Immature natural killer cell (primary cell): Measurements from ENCODE around the gene TMEM101. TPM values are rescaled to one million over a fixed set of nuclear protein-coding genes. Genes with fewer than 3 reads are reported as not detected.
"Not testable (repeated sequence)": the region's sequence is repeated elsewhere in the genome, so short reads cannot be mapped to it uniquely, and the experiment has no call there.

Source experiments
- DNase-seq, 3 donors: peaks; one replicate each; pipeline ENCODE4 v3.0.0; 2022; ENCODE audit warnings: mixed read lengths in 1 of 3
- H3K27ac Mint-ChIP-seq, 6 donors: one replicate each; pipeline ENCODE4 v1.8.0; 2020; ENCODE audit warnings: mixed read lengths in 6 of 6, mild to moderate bottlenecking in 5 of 6, inconsistent platforms in 4 of 6, moderate library complexity in 3 of 6
- H3K27me3 Mint-ChIP-seq, 3 donors: one replicate each; pipeline ENCODE4 v1.8.0; 2020 to 2021; ENCODE audit warnings: low read depth in 3 of 3, mild to moderate bottlenecking in 3 of 3, mixed read lengths in 3 of 3, moderate library complexity in 3 of 3, inconsistent platforms in 1 of 3
- H3K36me3 Mint-ChIP-seq, 3 donors: one replicate each; pipeline ENCODE4 v1.8.0; 2020; ENCODE audit warnings: mixed read lengths in 3 of 3, inconsistent platforms in 2 of 3, mild to moderate bottlenecking in 2 of 3
- H3K4me1 Mint-ChIP-seq, 2 donors: one replicate each; pipeline ENCODE4 v1.8.0; 2020; ENCODE audit warnings: inconsistent platforms in 2 of 2, mild to moderate bottlenecking in 2 of 2, mixed read lengths in 2 of 2, moderate library complexity in 1 of 2
- H3K4me3 Mint-ChIP-seq, 5 donors: one replicate each; pipeline ENCODE4 v1.8.0; 2020; ENCODE audit warnings: mild to moderate bottlenecking in 5 of 5, mixed read lengths in 5 of 5, inconsistent platforms in 3 of 5, moderate library complexity in 3 of 5
- H3K9me3 Mint-ChIP-seq, 6 donors: one replicate each; pipeline ENCODE4 v1.8.0; 2020; ENCODE audit warnings: mild to moderate bottlenecking in 6 of 6, mixed read lengths in 6 of 6, inconsistent platforms in 4 of 6, moderate library complexity in 3 of 6
- polyA plus RNA-seq, 3 donors: library from polyadenylated mRNA; unstranded; fragments of 300-500 nt; fragmentation: Illumina TruSeq; gene quantifications; one replicate each; pipeline ENCODE4 v1.2.3, GENCODE V29; 2021

Gene TMEM101
- polyA plus RNA-seq, 3 donors from 2014 or later: 31.6 to 40.3 (median 38.3) TPM

DNA sequence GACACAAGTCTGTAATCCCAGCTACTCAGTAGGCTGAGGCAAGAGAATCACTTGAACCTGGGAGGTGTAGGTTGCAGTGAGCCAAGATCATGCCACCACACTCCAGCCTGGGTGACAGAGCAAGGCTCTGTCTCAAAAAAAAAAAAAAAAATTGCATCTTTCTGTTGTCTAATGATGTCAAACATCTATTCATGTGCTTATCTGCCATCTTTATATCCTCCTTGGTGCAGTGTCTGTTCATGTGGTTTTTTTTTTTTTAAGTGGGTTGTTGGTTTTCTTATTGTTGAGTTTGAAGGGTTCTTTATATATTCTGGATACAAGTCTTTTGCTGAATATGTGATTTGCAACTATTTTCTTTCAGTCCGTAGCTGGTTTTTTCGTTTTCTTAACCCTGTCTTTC lies 43.3 kb downstream of the TMEM101 start:
- DNase-seq, H3K4me3 Mint-ChIP-seq, H3K27ac Mint-ChIP-seq, H3K4me1 Mint-ChIP-seq, H3K36me3 Mint-ChIP-seq, H3K9me3 Mint-ChIP-seq: not testable (repeated sequence)
- peaks cover 2 to 16% (median 6%) of the 10 kb centered on the region in 3 donors for H3K27me3 Mint-ChIP-seq

- no peaks in the 10 kb centered on the region for H3K4me1 Mint-ChIP-seq
- H3K4me3 Mint-ChIP-seq: no peak overlapping the region
- H3K27ac Mint-ChIP-seq: no peak overlapping the region
- H3K27me3 Mint-ChIP-seq: peaks cover 2 to 19% (median 6%) of the 10 kb centered on the region in 3 donors
- no peak for DNase-seq
- H3K36me3 Mint-ChIP-seq: no peaks in the 10 kb centered on the region
- H3K9me3 Mint-ChIP-seq: no peaks in the 10 kb centered on the region
Observed at GRCh38 chr17:43970366-43970765, 44.4 kb downstream of the TMEM101 start.

DNA sequence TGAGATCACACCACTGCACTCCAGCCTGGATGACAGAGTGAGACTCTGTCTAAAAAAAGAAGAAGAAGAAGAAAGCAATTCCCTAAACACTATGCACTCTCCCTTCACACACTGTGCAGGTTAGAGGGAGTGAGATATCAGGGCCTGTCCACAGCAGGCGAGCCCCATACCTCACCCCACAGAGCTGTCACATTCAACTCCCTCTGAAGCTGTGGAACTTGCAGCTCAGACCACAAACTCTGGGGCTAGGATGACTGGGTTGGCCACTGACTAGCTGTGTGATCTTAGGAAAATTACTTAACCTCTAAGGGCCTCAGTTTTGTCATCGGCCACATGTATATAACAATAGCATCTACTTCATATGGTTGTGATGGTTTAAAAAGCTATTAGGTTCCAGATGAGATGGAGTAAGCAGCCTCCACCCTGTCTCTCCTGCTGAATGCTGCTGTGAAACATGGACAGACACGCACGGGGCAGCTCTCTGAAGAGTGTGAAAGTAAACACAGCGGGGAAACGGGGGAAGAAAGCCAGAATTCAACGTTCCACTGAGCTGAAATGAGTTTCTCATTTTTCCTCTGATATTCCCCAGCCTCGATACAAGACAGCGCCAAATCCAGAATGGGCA lies 47.4 kb downstream of the TMEM101 start:
- Mint-ChIP-seq H3K27me3 (peaks cover 2 to 20% (median 5%) of the 10 kb centered on the region in 3 donors), H3K4me1 (no peaks in the 10 kb centered on the region), H3K27ac (no peak overlapping the region), H3K9me3 (no peaks in the 10 kb centered on the region), H3K36me3 (no peaks in the 10 kb centered on the region), H3K4me3 (no peak overlapping the region)
- no peak for DNase-seq

DNA sequence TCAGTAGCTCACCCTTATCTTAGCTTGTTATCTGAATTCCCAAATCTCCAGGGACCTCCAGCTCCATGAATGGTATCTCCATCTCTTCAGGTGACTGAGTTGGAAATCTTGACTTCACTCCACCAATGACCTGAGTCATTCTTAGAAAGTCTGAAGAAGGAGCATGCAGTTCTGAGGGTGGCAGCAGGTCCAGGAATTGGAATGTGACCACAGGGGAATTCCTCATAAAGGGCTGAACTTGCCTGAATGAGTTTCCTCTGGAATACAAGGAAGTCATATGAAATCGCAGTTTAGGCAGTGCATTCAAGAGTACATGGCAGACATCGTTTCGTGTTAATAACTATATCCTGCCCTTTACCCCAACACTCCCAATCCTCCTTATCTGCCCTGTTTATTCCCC lies 48.5 kb downstream of the TMEM101 start:
- Mint-ChIP-seq H3K4me1 (no peaks in the 10 kb centered on the region), H3K4me3 (no peak overlapping the region), H3K27ac (no peak overlapping the region), H3K36me3 (no peaks in the 10 kb centered on the region), H3K9me3 (peaks cover 0 to 2% (median 0%) of the 10 kb centered on the region in 6 donors), H3K27me3 (peaks cover 5 to 22% (median 5%) of the 10 kb centered on the region in 3 donors)
- DNase-seq: no peak

- Mint-ChIP-seq H3K4me3 (no peak overlapping the region), H3K4me1 (no peaks in the 10 kb centered on the region), H3K36me3 (no peaks in the 10 kb centered on the region), H3K9me3 (peaks cover 0 to 2% (median 0%) of the 10 kb centered on the region in 6 donors), H3K27me3 (peaks cover 1 to 12% (median 6%) of the 10 kb centered on the region in 3 donors), H3K27ac (no peak overlapping the region)
- DNase-seq: no peak
Observed at GRCh38 chr17:43962479-43962878, 52.3 kb downstream of the TMEM101 start.

GRCh38 chr17:43961954-43962353 lies 52.8 kb downstream of the TMEM101 start:
- no peak for DNase-seq
- peaks cover 1 to 12% (median 6%) of the 10 kb centered on the region in 3 donors for H3K27me3 Mint-ChIP-seq
- H3K4me3 Mint-ChIP-seq: no peak overlapping the region
- peaks cover 0 to 2% (median 0%) of the 10 kb centered on the region in 6 donors for H3K9me3 Mint-ChIP-seq
- H3K4me1 Mint-ChIP-seq: no peaks in the 10 kb centered on the region
- H3K36me3 Mint-ChIP-seq: no peaks in the 10 kb centered on the region
- no peak overlapping the region for H3K27ac Mint-ChIP-seq

DNA sequence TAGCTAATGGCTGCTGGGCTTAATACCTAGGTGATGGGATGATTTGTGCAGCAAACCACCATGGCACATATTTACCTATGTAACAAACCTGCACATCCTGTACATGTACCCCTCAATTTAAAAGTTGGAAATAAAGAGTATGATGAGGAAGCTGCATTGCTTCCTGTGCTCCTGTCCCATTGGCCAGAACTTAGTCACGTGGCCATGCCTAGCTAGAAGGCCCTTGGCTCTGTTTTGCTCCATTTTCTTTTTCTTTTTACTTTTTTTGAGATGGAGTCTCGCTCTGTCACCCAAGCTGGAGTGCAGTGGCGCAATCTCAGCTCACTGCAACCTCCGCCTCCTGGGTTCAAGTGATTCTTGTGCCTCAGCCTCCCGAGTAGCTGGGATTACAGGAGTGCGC lies 53.5 kb downstream of the TMEM101 start:
- not testable (repeated sequence) for H3K9me3 Mint-ChIP-seq, H3K27ac Mint-ChIP-seq, DNase-seq, H3K4me1 Mint-ChIP-seq, H3K36me3 Mint-ChIP-seq, H3K4me3 Mint-ChIP-seq
- peaks cover 1 to 12% (median 6%) of the 10 kb centered on the region in 3 donors for H3K27me3 Mint-ChIP-seq

Other genes with a start within 250 kb of the TMEM101 start
- 10 to 100 TPM in 2 of 3 donors, 1 to 10 TPM in 1; 9.1 to 13.6 (median 12.3) TPM for gene DUSP3, start 236.0 kb downstream of the TMEM101 start, polyA plus RNA-seq
- not detected for gene CFAP97D1, start 234.5 kb downstream of the TMEM101 start, polyA plus RNA-seq
- gene MPP3, start 181.8 kb downstream of the TMEM101 start, polyA plus RNA-seq: not detected
- not detected for gene CD300LG, start 167.8 kb downstream of the TMEM101 start, polyA plus RNA-seq
- under 1 TPM in 1 of 3 donors, not detected in 2; 0.55 TPM for gene MPP2, start 107.4 kb downstream of the TMEM101 start, polyA plus RNA-seq
- not detected for gene PPY, start 72.5 kb downstream of the TMEM101 start, polyA plus RNA-seq
- not detected for gene PYY, start 61.0 kb downstream of the TMEM101 start, polyA plus RNA-seq
- gene NAGS, start 10.3 kb downstream of the TMEM101 start, polyA plus RNA-seq: 1 to 10 TPM in 2 of 3 donors, under 1 TPM in 1; 0.75 to 1.9 (median 1.2) TPM
- 10 to 100 TPM; 56.5 to 82.6 (median 77.9) TPM for gene LSM12, start 51.7 kb upstream of the TMEM101 start, polyA plus RNA-seq
- gene G6PC3, start 55.8 kb upstream of the TMEM101 start, polyA plus RNA-seq: 10 to 100 TPM; 30.9 to 41.6 (median 31.5) TPM
- gene HDAC5, start 108.7 kb upstream of the TMEM101 start, polyA plus RNA-seq: 10 to 100 TPM; 12.0 to 28.7 (median 20.3) TPM
- 1 to 10 TPM in 1 of 3 donors, under 1 TPM in 1, not detected in 1; 0.22 to 1.0 TPM for gene HROB, start 127.0 kb upstream of the TMEM101 start, polyA plus RNA-seq
- under 1 TPM in 1 of 3 donors, not detected in 2; 0.27 TPM for gene ASB16, start 155.7 kb upstream of the TMEM101 start, polyA plus RNA-seq
- 10 to 100 TPM; 20.2 to 32.8 (median 26.5) TPM for gene TMUB2, start 172.0 kb upstream of the TMEM101 start, polyA plus RNA-seq
- 10 to 100 TPM in 1 of 3 donors, 1 to 10 TPM in 2; 5.1 to 11.9 (median 6.8) TPM for gene ATXN7L3, start 184.9 kb upstream of the TMEM101 start, polyA plus RNA-seq
- 10 to 100 TPM in 2 of 3 donors, 1 to 10 TPM in 1; 7.2 to 68.8 (median 21.6) TPM for gene UBTF, start 204.7 kb upstream of the TMEM101 start, polyA plus RNA-seq